K562 (cell line): ENCODE data around the gene KIFC3. TPM values are rescaled to one million over a fixed set of nuclear protein-coding genes. Genes with fewer than 3 reads are reported as not detected.
A peak's percentile ranks its signal among the peaks of the same experiment; 100 is the strongest.

Experiments used
- ARNT ChIP-seq, 2 experiments: fragments of 450-650 bp; IDR thresholded peaks; 2 replicates each; pipeline ENCODE4 v1.6.1; 2016; ENCODE audit warnings: mild to moderate bottlenecking in 1 of 2
- EGR1 ChIP-seq: fragments of 450-650 bp; conservative IDR thresholded peaks from 2 replicates; pipeline ENCODE4 v1.6.1; 2017; ENCODE audit warnings: mild to moderate bottlenecking
- ERF ChIP-seq: fragments of 450-650 bp; formaldehyde crosslinking; IDR thresholded peaks from 2 replicates; pipeline ENCODE4 v1.4.0; 2020; ENCODE audit warnings: mild to moderate bottlenecking, mixed read lengths
- ESRRA ChIP-seq: fragments of 450-650 bp; IDR thresholded peaks from 2 replicates; pipeline ENCODE4 v1.6.1; 2014; ENCODE audit warnings: low read depth, mild to moderate bottlenecking, moderate library complexity, borderline replicate concordance
- HNRNPH1 ChIP-seq: fragments of 200-400 bp; formaldehyde crosslinking; optimal IDR thresholded peaks from 2 replicates; pipeline ENCODE3; 2017; ENCODE audit warnings: low read depth, mild to moderate bottlenecking, low read length, moderate library complexity
- MEF2D ChIP-seq: conservative IDR thresholded peaks from 2 replicates; pipeline ENCODE4 v1.6.1; 2016; ENCODE audit warnings: low read depth, missing genetic modification characterization, missing compliant biosample characterization
- ZBTB33 ChIP-seq: sonication (generic); formaldehyde crosslinking; IDR thresholded peaks from 2 replicates; pipeline ENCODE4 v1.8.1; 2023; ENCODE audit warnings: mild to moderate bottlenecking, missing genetic modification reagents
- ZNF197 ChIP-seq: fragments of 200-800 bp; sonication (Bioruptor generic); IDR thresholded peaks from 2 replicates; pipeline ENCODE4 v1.6.1; 2016; ENCODE audit warnings: low read depth, missing genetic modification characterization, missing compliant biosample characterization
- polyA plus RNA-seq, 8 experiments: library from polyadenylated mRNA; depleted of rRNA in 4 of 8; stranded (reverse) in 5 of 8; unstranded in 3 of 8; fragments of >200 nt; fragmentation: Nextera tagmentation in 2 of 8; fragmentation: Illumina TruSeq in 1 of 8; extraction: Ambion mirVana in 2 of 8; extraction: Trizol in 1 of 8; gene quantifications; 2 replicates each; pipeline versions ENCODE4 v1.2.1 to v1.2.3, GENCODE V29; 2011 to 2014; ENCODE audit warnings: inconsistent platforms in 1 of 8, missing spikeins in 1 of 8
- total RNA-seq, 7 experiments: library from RNA; depleted of rRNA in 6 of 7; stranded (reverse); fragments of >200 nt in 6 of 7; fragmentation: Illumina TruSeq in 2 of 7; extraction: Trizol in 2 of 7; gene quantifications; 2 replicates each; pipeline versions ENCODE4 v1.2.1 to v1.2.3, GENCODE V29; 2011 to 2021; ENCODE audit warnings: low replicate concordance in 1 of 7
- TF ChIP-seq, protein P1 (sequence below), 2 experiments: fragments of 450-650 bp in 1 of 2; sonication (generic) in 1 of 2; formaldehyde crosslinking in 1 of 2; IDR thresholded peaks; 2 replicates each; pipeline versions ENCODE4 v1.7.1 to v1.9.0; 2016 to 2022; ENCODE audit warnings: inconsistent platforms in 1 of 2, mild to moderate bottlenecking in 1 of 2, missing genetic modification reagents in 1 of 2
- TF ChIP-seq, protein P2 (sequence below): sonication (generic); formaldehyde crosslinking; IDR thresholded peaks from 2 replicates; pipeline ENCODE4 v1.8.0; 2022; ENCODE audit warnings: mild to moderate bottlenecking, missing genetic modification reagents
- TF ChIP-seq, protein P3 (sequence below): sonication (generic); formaldehyde crosslinking; IDR thresholded peaks from 2 replicates; pipeline ENCODE4 v1.8.0; 2023; ENCODE audit warnings: mild to moderate bottlenecking, missing genetic modification reagents

The KIFC3 gene
- total and polyA plus RNA-seq, 9 of the 15 experiments (the other 6 are each of a cell fraction or from before 2014, with no cell fraction given), result 0.23 to 105 (median 26.2) TPM

GRCh38 chr16:57802341-57803133, at the start of gene KIFC3 (continued):
- TF ChIP-seq, protein P1, sequence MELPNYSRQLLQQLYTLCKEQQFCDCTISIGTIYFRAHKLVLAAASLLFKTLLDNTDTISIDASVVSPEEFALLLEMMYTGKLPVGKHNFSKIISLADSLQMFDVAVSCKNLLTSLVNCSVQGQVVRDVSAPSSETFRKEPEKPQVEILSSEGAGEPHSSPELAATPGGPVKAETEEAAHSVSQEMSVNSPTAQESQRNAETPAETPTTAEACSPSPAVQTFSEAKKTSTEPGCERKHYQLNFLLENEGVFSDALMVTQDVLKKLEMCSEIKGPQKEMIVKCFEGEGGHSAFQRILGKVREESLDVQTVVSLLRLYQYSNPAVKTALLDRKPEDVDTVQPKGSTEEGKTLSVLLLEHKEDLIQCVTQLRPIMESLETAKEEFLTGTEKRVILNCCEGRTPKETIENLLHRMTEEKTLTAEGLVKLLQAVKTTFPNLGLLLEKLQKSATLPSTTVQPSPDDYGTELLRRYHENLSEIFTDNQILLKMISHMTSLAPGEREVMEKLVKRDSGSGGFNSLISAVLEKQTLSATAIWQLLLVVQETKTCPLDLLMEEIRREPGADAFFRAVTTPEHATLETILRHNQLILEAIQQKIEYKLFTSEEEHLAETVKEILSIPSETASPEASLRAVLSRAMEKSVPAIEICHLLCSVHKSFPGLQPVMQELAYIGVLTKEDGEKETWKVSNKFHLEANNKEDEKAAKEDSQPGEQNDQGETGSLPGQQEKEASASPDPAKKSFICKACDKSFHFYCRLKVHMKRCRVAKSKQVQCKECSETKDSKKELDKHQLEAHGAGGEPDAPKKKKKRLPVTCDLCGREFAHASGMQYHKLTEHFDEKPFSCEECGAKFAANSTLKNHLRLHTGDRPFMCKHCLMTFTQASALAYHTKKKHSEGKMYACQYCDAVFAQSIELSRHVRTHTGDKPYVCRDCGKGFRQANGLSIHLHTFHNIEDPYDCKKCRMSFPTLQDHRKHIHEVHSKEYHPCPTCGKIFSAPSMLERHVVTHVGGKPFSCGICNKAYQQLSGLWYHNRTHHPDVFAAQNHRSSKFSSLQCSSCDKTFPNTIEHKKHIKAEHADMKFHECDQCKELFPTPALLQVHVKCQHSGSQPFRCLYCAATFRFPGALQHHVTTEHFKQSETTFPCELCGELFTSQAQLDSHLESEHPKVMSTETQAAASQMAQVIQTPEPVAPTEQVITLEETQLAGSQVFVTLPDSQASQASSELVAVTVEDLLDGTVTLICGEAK (IDR thresholded peaks at IDR 0.05), result peak; percentile 55
- TF ChIP-seq, protein P1 (CRISPR knock-in tag; IDR thresholded peaks at IDR 0.05), result 0 out of 2 replicates have a peak, but pooled peaks have one; percentile 53
- TF ChIP-seq MEF2D (tag) (0 out of 2 replicates have a peak, but pooled peaks have one; percentile 25), ERF (CRISPR knock-in tag) (peak; percentile 82; the same call in 1 of the 2 replicates), ZNF197 (CRISPR knock-in tag) (peak; percentile 89; the same call in 1 of the 2 replicates), HNRNPH1 (no peak), ESRRA (no peak), ZBTB33 (CRISPR knock-in tag) (peak; percentile 64), ARNT (IDR thresholded peaks at IDR 0.05) (no peak), EGR1 (peak; percentile 93)
- TF ChIP-seq, protein P2, sequence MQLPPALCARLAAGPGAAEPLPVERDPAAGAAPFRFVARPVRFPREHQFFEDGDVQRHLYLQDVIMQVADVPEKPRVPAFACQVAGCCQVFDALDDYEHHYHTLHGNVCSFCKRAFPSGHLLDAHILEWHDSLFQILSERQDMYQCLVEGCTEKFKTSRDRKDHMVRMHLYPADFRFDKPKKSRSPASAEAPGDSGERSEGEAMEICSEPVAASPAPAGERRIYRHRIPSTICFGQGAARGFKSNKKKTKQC (CRISPR knock-in tag), result peak; percentile 87
- TF ChIP-seq, protein P3, sequence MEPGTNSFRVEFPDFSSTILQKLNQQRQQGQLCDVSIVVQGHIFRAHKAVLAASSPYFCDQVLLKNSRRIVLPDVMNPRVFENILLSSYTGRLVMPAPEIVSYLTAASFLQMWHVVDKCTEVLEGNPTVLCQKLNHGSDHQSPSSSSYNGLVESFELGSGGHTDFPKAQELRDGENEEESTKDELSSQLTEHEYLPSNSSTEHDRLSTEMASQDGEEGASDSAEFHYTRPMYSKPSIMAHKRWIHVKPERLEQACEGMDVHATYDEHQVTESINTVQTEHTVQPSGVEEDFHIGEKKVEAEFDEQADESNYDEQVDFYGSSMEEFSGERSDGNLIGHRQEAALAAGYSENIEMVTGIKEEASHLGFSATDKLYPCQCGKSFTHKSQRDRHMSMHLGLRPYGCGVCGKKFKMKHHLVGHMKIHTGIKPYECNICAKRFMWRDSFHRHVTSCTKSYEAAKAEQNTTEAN (CRISPR knock-in tag), result 0 out of 2 replicates have a peak, but pooled peaks have one; percentile 66
